H1 (cell line): Measurements from ENCODE around the gene ZRANB1. TPM values are rescaled to one million over a fixed set of nuclear protein-coding genes. Genes with fewer than 3 reads are reported as not detected.
"Not testable (repeated sequence)": the region's sequence is repeated elsewhere in the genome, so short reads cannot be mapped to it uniquely, and the experiment has no call there.

ENCODE experiments used
- CTCF ChIA-PET: fragments of 300-600 bp; sonication (Branson Sonifier 250); formaldehyde crosslinking; loops from one replicate; lab custom pipeline; 2021; ENCODE audit not compliant: partially characterized antibody; lab: Charles Lee
- POLR2A ChIA-PET: fragments of 300-600 bp; sonication (Branson Sonifier 250); formaldehyde crosslinking; loops from one replicate; lab custom pipeline; 2021; ENCODE audit warnings: inconsistent platforms; ENCODE audit not compliant: partially characterized antibody; lab: Charles Lee
- DNase-seq, 2 experiments: peaks; one replicate each; pipeline versions ENCODE4 v3.0.0 to v3.0.0-alpha.2; 2010 to 2022; ENCODE audit warnings: low spot score in 2 of 2, low read depth in 1 of 2, mixed read lengths in 1 of 2
- FAIRE-seq: peaks from 2 replicates; lab custom pipeline; 2011; peaks lifted over from hg19 to GRCh38; lab: Jason Lieb, UNC
- H2AFZ ChIP-seq: 2 replicates; pipeline ENCODE4 v1.8.1; 2012; ENCODE audit warnings: low read length, inconsistent platforms
- H2AK5ac ChIP-seq: 2 replicates; pipeline ENCODE4 v1.6.1; 2013; ENCODE audit warnings: low read depth, low read length
- H2BK120ac ChIP-seq: replicated peaks from 2 replicates; pipeline ENCODE3; 2013; ENCODE audit warnings: low read depth, low read length, inconsistent platforms
- H2BK12ac ChIP-seq: 2 replicates; pipeline ENCODE4 v1.6.1; 2013; ENCODE audit warnings: low read depth, low read length
- H2BK15ac ChIP-seq: 2 replicates; pipeline ENCODE4 v1.6.1; 2013; ENCODE audit warnings: low read length
- H2BK20ac ChIP-seq: 2 replicates; pipeline ENCODE4 v1.6.1; 2013; ENCODE audit warnings: low read length
- H2BK5ac ChIP-seq: 2 replicates; pipeline ENCODE4 v1.6.1; 2013; ENCODE audit warnings: low read depth, low read length
- H3K14ac ChIP-seq: 2 replicates; pipeline ENCODE4 v1.6.1; 2013; ENCODE audit warnings: inconsistent platforms; ENCODE audit not compliant: insufficient read length
- H3K18ac ChIP-seq: 2 replicates; pipeline ENCODE4 v1.6.1; 2013; ENCODE audit warnings: low read length; ENCODE audit errors: extremely low read depth
- H3K23ac ChIP-seq: 2 replicates; pipeline ENCODE4 v1.6.1; 2013; ENCODE audit warnings: inconsistent platforms; ENCODE audit not compliant: insufficient read length
- H3K23me2 ChIP-seq: 2 replicates; pipeline ENCODE4 v1.6.1; 2013; ENCODE audit warnings: low read depth, low read length
- H3K27ac ChIP-seq: 2 replicates; pipeline ENCODE4 v1.6.1; 2011; ENCODE audit warnings: low read depth, low read length, inconsistent platforms
- H3K27me3 ChIP-seq, 4 experiments: replicated peaks in 1 of 4; 1 replicate in 1 of 4; 2 replicates in 3 of 4; pipeline versions ENCODE4 v1.6.1 to v1.8.1; 2011 to 2013; ENCODE audit warnings: low read length in 3 of 4, mild to moderate bottlenecking in 3 of 4, inconsistent platforms in 2 of 4, mixed read lengths in 2 of 4, moderate library complexity in 1 of 4; ENCODE audit not compliant: control insufficient read depth in 3 of 4, insufficient read depth in 3 of 4; ENCODE audit errors: extremely low read depth in 1 of 4
- H3K36me3 ChIP-seq, 4 experiments: 2 replicates each; pipeline versions ENCODE4 v1.6.1 to v1.8.1; 2011 to 2013; ENCODE audit warnings: mild to moderate bottlenecking in 4 of 4, low read length in 3 of 4, moderate library complexity in 2 of 4, control low read depth in 1 of 4, inconsistent platforms in 1 of 4; ENCODE audit not compliant: insufficient read depth in 4 of 4, control insufficient read depth in 2 of 4
- H3K4ac ChIP-seq: replicated peaks from 2 replicates; pipeline ENCODE3; 2013; ENCODE audit warnings: low read length, low read depth, mixed read lengths, inconsistent platforms; ENCODE audit not compliant: insufficient read length
- H3K4me1 ChIP-seq, 4 experiments: replicated peaks in 1 of 4; 1 replicate in 1 of 4; 2 replicates in 3 of 4; pipeline versions ENCODE4 v1.6.1 to v1.8.1; 2011 to 2013; ENCODE audit warnings: low read length in 3 of 4, inconsistent platforms in 2 of 4, mixed read lengths in 1 of 4; ENCODE audit not compliant: insufficient read depth in 4 of 4, control insufficient read depth in 3 of 4
- H3K4me2 ChIP-seq, 2 experiments: 2 replicates each; pipeline versions ENCODE4 v1.6.1 to v1.8.1; 2011 to 2013; ENCODE audit warnings: low read depth in 2 of 2, low read length in 2 of 2, control low read depth in 1 of 2, inconsistent platforms in 1 of 2, mild to moderate bottlenecking in 1 of 2; ENCODE audit not compliant: insufficient read depth in 1 of 2
- H3K4me3 ChIP-seq, 4 experiments: fragments of 200-600, 300-600 bp in 1 of 4; sonication (generic), shearing (Covaris generic), sonication (Bioruptor Twin) in 1 of 4; 2 replicates each; pipeline versions ENCODE4 v1.5.1 to v1.8.1; 2011 to 2016; ENCODE audit warnings: low read length in 4 of 4, low read depth in 3 of 4, control low read depth in 2 of 4, inconsistent platforms in 2 of 4, mild to moderate bottlenecking in 2 of 4, mixed read lengths in 1 of 4, moderate library complexity in 1 of 4; ENCODE audit not compliant: insufficient read depth in 2 of 4; ENCODE audit errors: extremely low read depth in 1 of 4
- H3K56ac ChIP-seq: replicated peaks from 2 replicates; pipeline ENCODE3; 2013; ENCODE audit warnings: low read depth, mild to moderate bottlenecking, mixed read lengths, low read length, inconsistent platforms; ENCODE audit not compliant: insufficient read length
- H3K79me1 ChIP-seq: 2 replicates; pipeline ENCODE4 v1.6.1; 2013; ENCODE audit warnings: low read depth, low read length, control low read depth
- H3K79me2 ChIP-seq, 2 experiments: 2 replicates each; pipeline versions ENCODE4 v1.6.1 to v1.8.1; 2012 to 2013; ENCODE audit warnings: low read length in 2 of 2, mild to moderate bottlenecking in 2 of 2, inconsistent platforms in 1 of 2; ENCODE audit not compliant: insufficient read depth in 2 of 2, control insufficient read depth in 1 of 2
- H3K9ac ChIP-seq, 4 experiments: replicated peaks in 1 of 4; 1 replicate in 1 of 4; 2 replicates in 3 of 4; pipeline versions ENCODE4 v1.6.1 to v1.8.1; 2011 to 2013; ENCODE audit warnings: low read depth in 3 of 4, low read length in 3 of 4, control low read depth in 2 of 4, mild to moderate bottlenecking in 2 of 4, moderate library complexity in 2 of 4, inconsistent platforms in 1 of 4; ENCODE audit errors: extremely low read depth in 1 of 4
- H3K9me3 ChIP-seq, 2 experiments: 2 replicates each; pipeline versions ENCODE4 v1.6.1 to v1.8.1; 2012 to 2013; ENCODE audit warnings: mild to moderate bottlenecking in 2 of 2, moderate library complexity in 2 of 2, control low read depth in 1 of 2, inconsistent platforms in 1 of 2, low read depth in 1 of 2, low read length in 1 of 2, mixed read lengths in 1 of 2; ENCODE audit not compliant: insufficient read depth in 2 of 2
- H4K20me1 ChIP-seq, 2 experiments: replicated peaks in 1 of 2; 2 replicates each; pipeline versions ENCODE3 to v1.8.1; 2011 to 2013; ENCODE audit warnings: inconsistent platforms in 2 of 2, low read length in 2 of 2, mild to moderate bottlenecking in 1 of 2; ENCODE audit not compliant: insufficient read depth in 2 of 2, control insufficient read depth in 1 of 2
- H4K5ac ChIP-seq: 2 replicates; pipeline ENCODE4 v1.6.1; 2013; ENCODE audit warnings: low read length, low read depth, mixed read lengths, inconsistent platforms; ENCODE audit not compliant: insufficient read length
- H4K8ac ChIP-seq: 2 replicates; pipeline ENCODE4 v1.8.0; 2013; ENCODE audit warnings: mild to moderate bottlenecking, moderate library complexity, low read length, inconsistent platforms; ENCODE audit not compliant: insufficient read depth; ENCODE audit errors: extremely low read depth
- H4K91ac ChIP-seq: replicated peaks from 2 replicates; pipeline ENCODE3; 2013; ENCODE audit warnings: low read length, mixed read lengths, inconsistent platforms; ENCODE audit not compliant: insufficient read length
- WGBS, 2 experiments: shearing (Covaris generic) in 1 of 2; methylation state at CpG; one replicate each; pipeline versions ENCODE4 v1.1.6 to v1.1.7; 2013 to 2015; ENCODE audit warnings: low lambda C conversion rate in 2 of 2, mixed read lengths in 2 of 2, inconsistent platforms in 1 of 2, low coverage in 1 of 2, missing lambda C conversion rate in 1 of 2; ENCODE audit not compliant: insufficient replicate concordance in 2 of 2, insufficient coverage in 1 of 2, insufficient read length in 1 of 2; ENCODE audit errors: extremely low coverage in 1 of 2, missing lambda C conversion rate in 1 of 2; 5-methylcytosine and 5-hydroxymethylcytosine counted together
- polyA plus RNA-seq, 7 experiments: library from polyadenylated mRNA; depleted of rRNA in 3 of 7; stranded (reverse) in 5 of 7; unstranded in 2 of 7; fragments of >200 nt in 5 of 7; fragments of 200-250 nt in 2 of 7; gene quantifications; 1 replicate in 5 of 7; 2 replicates in 1 of 7; 4 replicates in 1 of 7; pipeline versions ENCODE4 v1.2.1 to v1.2.3, GENCODE V29; 2011 to 2013; ENCODE audit warnings: missing spikeins in 2 of 7, mixed read lengths in 2 of 7
- total RNA-seq: library from RNA; stranded (reverse); fragmentation: NEBNext Ultra II Directional; extraction: Animal tissue kit (Norgen Biotek cat#: 25700); gene quantifications from 2 replicates; pipeline ENCODE4 v1.2.1, GENCODE V29; 2021

Gene ZRANB1
- total and polyA plus RNA-seq, 2 of the 8 experiments (the other 6 are each of a cell fraction or from before 2014, with no cell fraction given), result 6.1 to 19.9 TPM

DNA sequence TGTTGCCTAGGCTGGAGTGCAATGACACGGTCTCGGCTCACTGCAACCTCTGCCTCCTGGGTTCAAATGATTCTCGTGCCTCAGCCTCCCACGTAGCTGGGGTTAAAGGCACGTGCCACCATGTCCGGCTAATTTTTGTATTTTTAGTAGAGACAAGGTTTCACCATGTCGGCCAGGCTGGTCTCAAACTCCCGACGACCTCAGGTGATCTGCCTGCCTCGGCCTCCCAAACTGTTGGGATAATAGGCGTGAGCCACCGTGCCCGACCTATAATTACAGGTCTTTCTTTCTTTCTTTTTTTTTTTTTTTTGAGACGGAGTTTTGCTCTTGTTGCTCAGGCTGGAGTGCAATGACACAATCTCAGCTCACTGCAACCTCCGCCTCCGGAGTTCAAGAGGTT, 27.5 kb upstream of the ZRANB1 start:
- WGBS, 2 experiments, result 91% methylated on average over 11 of the region's 16 CpGs; no CpG with 5 or more reads in 1 of the 2 experiments
- FAIRE-seq, H4K8ac ChIP-seq, H4K91ac ChIP-seq, H3K4me1 ChIP-seq, H2BK5ac ChIP-seq, H3K4ac ChIP-seq, H3K79me1 ChIP-seq, H3K14ac ChIP-seq, H3K4me3 ChIP-seq, H3K27me3 ChIP-seq, H3K23ac ChIP-seq, H4K20me1 ChIP-seq, H3K56ac ChIP-seq, CTCF ChIA-PET, H3K9ac ChIP-seq, H4K5ac ChIP-seq, H3K18ac ChIP-seq, H2BK15ac ChIP-seq, H2BK20ac ChIP-seq, H2AFZ ChIP-seq, H3K36me3 ChIP-seq, H3K27ac ChIP-seq, H2BK12ac ChIP-seq, H2BK120ac ChIP-seq, DNase-seq, H3K9me3 ChIP-seq, H3K23me2 ChIP-seq, H3K4me2 ChIP-seq, H2AK5ac ChIP-seq: not testable (repeated sequence)
- H3K79me2 ChIP-seq, result peaks cover 14 to 27% of the 10 kb centered on the region in 2 experiments
- POLR2A ChIA-PET, result interaction anchor here (0.9 to 1.7 kb wide), 2 partner anchors 8 to 16 kb away, joined by 3 read pairs; no protein-coding TSS in a partner anchor
